A549 (cell line): Measurements from ENCODE around the gene NLRC5. TPM values are rescaled to one million over a fixed set of nuclear protein-coding genes. Genes with fewer than 3 reads are reported as not detected.

Experiments
- ATAC-seq, 2 experiments: fragments of 200-7000 bp in 1 of 2; fragments of >200 bp in 1 of 2; cut with Nextera tagmentation in 1 of 2; cut with Tn5 transposase in 1 of 2; 3 replicates each; pipeline versions ENCODE4 v1.8.0 to v1.9.1; 2018 to 2020; ENCODE audit warnings: mild to moderate bottlenecking in 1 of 2, moderate library complexity in 1 of 2
- CTCF ChIA-PET: fragments of 300-600 bp; sonication (Branson Sonifier 250); formaldehyde crosslinking; extraction: SDS; loops from one replicate; lab custom pipeline; 2021; ENCODE audit warnings: antibody characterized with exemption, inconsistent platforms; lab: Yijun Ruan, JAX
- POLR2A ChIA-PET: fragments of 350-600 bp; formaldehyde crosslinking; extraction: SDS; loops from one replicate; lab custom pipeline; 2021; ENCODE audit warnings: antibody characterized with exemption, inconsistent platforms; lab: Yijun Ruan, JAX
- DNase-seq, 2 experiments: peaks; one replicate each; pipeline versions ENCODE4 v3.0.0 to v3.0.0-alpha.2; 2011 to 2016; ENCODE audit warnings: low read depth in 1 of 2, low spot score in 1 of 2
- FAIRE-seq: peaks from 2 replicates; lab custom pipeline; 2011; peaks lifted over from hg19 to GRCh38; lab: Jason Lieb, UNC
- H3K27ac ChIP-seq, 2 experiments: fragments of >200 bp; sonication (Bioruptor Twin); formaldehyde crosslinking; 3 replicates each; pipeline ENCODE4 v1.5.1; 2016 to 2017
- H3K4me1 ChIP-seq: fragments of >200 bp; sonication (Bioruptor Twin); formaldehyde crosslinking; 3 replicates; pipeline ENCODE4 v1.6.1; 2016
- H3K4me2 ChIP-seq: fragments of >200 bp; sonication (Bioruptor Twin); formaldehyde crosslinking; 3 replicates; pipeline ENCODE4 v1.6.1; 2016
- H3K4me3 ChIP-seq: fragments of >200 bp; sonication (Bioruptor Twin); formaldehyde crosslinking; 3 replicates; pipeline ENCODE4 v1.5.1; 2016
- H3K9me3 ChIP-seq: fragments of >200 bp; sonication (Bioruptor Twin); formaldehyde crosslinking; 3 replicates; pipeline ENCODE4 v1.6.1; 2016
- CEBPB ChIP-seq, 2 experiments: fragments of >200 bp in 1 of 2; sonication (Bioruptor Twin) in 1 of 2; formaldehyde crosslinking in 1 of 2; IDR thresholded peaks; 2 replicates each; pipeline ENCODE4 v1.6.1; 2012 to 2016
- CHD4 ChIP-seq: fragments of 200-600 bp; sonication (generic); IDR thresholded peaks from 2 replicates; pipeline ENCODE4 v1.6.1; 2016; ENCODE audit warnings: antibody characterized with exemption, mild to moderate bottlenecking, borderline replicate concordance
- GATA3 ChIP-seq: IDR thresholded peaks from 2 replicates; pipeline ENCODE4 v1.6.1; 2012; ENCODE audit warnings: borderline replicate concordance
- JUNB ChIP-seq: fragments of >200 bp; sonication (Bioruptor Twin); formaldehyde crosslinking; IDR thresholded peaks from 2 replicates; pipeline ENCODE4 v1.6.1; 2016
- MAFK ChIP-seq: fragments of 450-650 bp; IDR thresholded peaks from 2 replicates; pipeline ENCODE4 v1.6.1; 2014; ENCODE audit not compliant: partially characterized antibody
- MYC ChIP-seq: IDR thresholded peaks from 2 replicates; pipeline ENCODE4 v1.6.1; 2012; ENCODE audit warnings: mild to moderate bottlenecking, inconsistent platforms, low read length, improper control_type of control experiment, borderline replicate concordance
- RARB ChIP-seq: fragments of 250-450 bp; sonication (Bioruptor Pico); IDR thresholded peaks from 2 replicates; pipeline ENCODE4 v1.8.0; 2021; ENCODE audit warnings: mild to moderate bottlenecking, moderate library complexity
- RFX5 ChIP-seq: fragments of 450-650 bp; IDR thresholded peaks from 2 replicates; pipeline ENCODE4 v1.7.1; 2014; ENCODE audit warnings: antibody characterized with exemption, mild to moderate bottlenecking, moderate library complexity
- RNF2 ChIP-seq: fragments of 200-600 bp; sonication (generic); IDR thresholded peaks from 2 replicates; pipeline ENCODE4 v1.6.1; 2016; ENCODE audit warnings: low read depth, mild to moderate bottlenecking, antibody characterized with exemption, moderate library complexity, borderline replicate concordance
- SMC3 ChIP-seq: fragments of >200 bp; sonication (Bioruptor Twin); formaldehyde crosslinking; IDR thresholded peaks from 3 replicates; pipeline ENCODE4 v1.6.1; 2018; ENCODE audit warnings: inconsistent platforms
- ZC3H11A ChIP-seq: fragments of 450-650 bp; IDR thresholded peaks from 2 replicates; pipeline ENCODE4 v1.6.1; 2014; ENCODE audit warnings: antibody characterized with exemption, mild to moderate bottlenecking
- ZFP36 ChIP-seq: fragments of 450-650 bp; IDR thresholded peaks from 2 replicates; pipeline ENCODE4 v1.6.1; 2014; ENCODE audit warnings: borderline replicate concordance; ENCODE audit not compliant: partially characterized antibody
- ZSCAN20 ChIP-seq: fragments of 250-450 bp; sonication (Bioruptor Pico); IDR thresholded peaks from 2 replicates; pipeline ENCODE4 v1.8.0; 2022; ENCODE audit warnings: mild to moderate bottlenecking, moderate library complexity
- WGBS: methylation state at CpG from one replicate; pipeline ENCODE4 v1.1.6; 2017; ENCODE audit errors: missing lambda C conversion rate; 5-methylcytosine and 5-hydroxymethylcytosine counted together
- polyA plus RNA-seq, 4 experiments: library from polyadenylated mRNA; depleted of rRNA in 3 of 4; stranded (reverse); fragments of >200 nt; fragmentation: RNase III in 1 of 4; extraction: RNeasy Plus Mini Kit Qiagen cat#74134 plus additional on column Dnase treatment in 1 of 4; gene quantifications; 2 replicates in 3 of 4; 3 replicates in 1 of 4; pipeline ENCODE4 v1.2.3, GENCODE V29; 2011 to 2017
- TF ChIP-seq, protein P1 (sequence below): fragments of 250-450 bp; sonication (Bioruptor Pico); IDR thresholded peaks from 2 replicates; pipeline ENCODE4 v1.5.0; 2020; ENCODE audit warnings: low read depth, mild to moderate bottlenecking, moderate library complexity
- TF ChIP-seq, protein P2 (sequence below): fragments of >200 bp; sonication (Bioruptor Twin); formaldehyde crosslinking; IDR thresholded peaks from 2 replicates; pipeline ENCODE4 v1.6.1; 2016
- TF ChIP-seq, protein P3 (sequence below): fragments of 250-450 bp; sonication (Bioruptor Pico); IDR thresholded peaks from 2 replicates; pipeline ENCODE4 v1.5.0; 2021; ENCODE audit warnings: mild to moderate bottlenecking, moderate library complexity, borderline replicate concordance
- TF ChIP-seq, protein P4 (sequence below): fragments of 150-350 bp; IDR thresholded peaks from 2 replicates; pipeline ENCODE4 v1.6.1; 2014; ENCODE audit warnings: low read depth, mild to moderate bottlenecking, low read length
- TF ChIP-seq, protein P5 (sequence below): IDR thresholded peaks from 2 replicates; pipeline ENCODE4 v1.6.1; 2012

The NLRC5 gene
- polyA plus RNA-seq, 2 of the 4 experiments (the other 2 are of a cell fraction): 2.5 to 3.6 TPM

DNA sequence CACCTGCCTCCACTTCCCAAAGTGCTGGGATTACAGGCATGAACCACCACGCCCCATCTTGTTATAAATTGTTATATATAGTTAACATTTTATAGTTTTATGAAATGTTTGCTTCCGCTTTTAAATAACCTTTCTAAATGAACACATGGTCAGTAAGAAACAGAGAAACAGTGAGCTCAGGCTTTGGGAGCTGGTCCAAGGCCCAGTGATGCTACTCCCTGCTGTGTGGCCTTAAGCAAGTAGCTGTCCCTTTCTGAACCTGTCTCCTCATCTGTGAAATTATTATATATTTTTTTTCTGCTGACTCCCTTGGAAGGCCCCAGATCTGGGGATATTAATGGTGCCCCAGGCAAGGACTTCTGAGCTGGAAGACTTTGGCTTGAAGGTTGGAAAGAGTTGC, 122.1 kb downstream of the NLRC5 start:
- Histone ChIP-seq H3K9me3 (no peaks in the 10 kb centered on the region), H3K4me3 (no peak overlapping the region), H3K4me2 (no peak overlapping the region), H3K4me1 (peaks cover 7% of the 10 kb centered on the region), H3K27ac (no peak overlapping the region)
- WGBS: 92% methylated on average over 2 of the region's 2 CpGs
- DNase-seq (no peak), ATAC-seq (no peak), FAIRE-seq (no peak)
- TF ChIP-seq ZSCAN20 (CRISPR knock-in tag): no peak
- no peak for TF ChIP-seq ZFP36
- TF ChIP-seq ZC3H11A: no peak
- CTCF ChIA-PET: interaction anchor here (0.7 to 1.6 kb wide), 4 partner anchors 9 to 18 kb away, joined by 3 to 4 read pairs (median 3); no protein-coding TSS in a partner anchor
- POLR2A ChIA-PET: no interaction called here

DNA sequence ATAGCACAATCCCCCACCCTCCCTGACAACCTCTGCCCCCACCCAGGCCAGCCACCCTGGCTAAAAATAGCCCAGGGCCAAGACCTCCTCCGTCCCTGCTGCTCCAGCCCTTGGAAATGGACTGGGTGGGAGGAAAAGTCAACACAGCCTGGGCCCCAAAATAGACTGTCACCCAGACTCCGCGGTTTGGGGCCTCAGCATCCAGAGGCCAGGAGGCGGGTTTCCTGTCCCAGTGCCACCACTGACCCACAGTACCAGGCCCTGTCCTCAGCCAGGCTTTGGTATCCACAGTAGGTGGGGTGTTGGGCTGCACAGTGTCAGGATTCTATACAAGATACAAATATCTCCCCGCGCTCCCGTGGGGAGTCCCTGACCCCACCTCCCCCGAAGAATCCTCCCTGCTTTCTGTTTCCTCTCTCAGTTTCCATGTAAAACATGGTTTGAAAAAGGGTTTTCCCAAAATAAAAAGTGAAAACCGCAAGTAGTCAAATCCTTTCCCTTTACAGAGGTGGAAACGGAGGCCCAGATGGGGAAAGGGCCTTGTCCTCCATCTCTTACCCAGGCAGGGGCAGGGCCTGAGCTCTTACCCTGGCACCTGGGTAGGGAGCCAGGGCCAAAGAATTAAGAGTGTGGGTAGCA, 123.2 kb downstream of the NLRC5 start:
- FAIRE-seq (no peak), ATAC-seq (no peak), DNase-seq (no peak)
- POLR2A ChIA-PET: no interaction called here
- 89% methylated on average over 9 of the region's 10 CpGs for WGBS
- CTCF ChIA-PET: interaction anchor here (1.1 to 3.7 kb wide), 5 partner anchors 10 to 320 kb away, joined by 3 to 16 read pairs (median 3); partner anchors contain the start of gene CPNE2
- Histone ChIP-seq H3K4me2 (no peak overlapping the region), H3K9me3 (no peaks in the 10 kb centered on the region), H3K4me3 (no peak overlapping the region), H3K27ac (no peak overlapping the region), H3K4me1 (no peaks in the 10 kb centered on the region)
- TF ChIP-seq, protein P1, sequence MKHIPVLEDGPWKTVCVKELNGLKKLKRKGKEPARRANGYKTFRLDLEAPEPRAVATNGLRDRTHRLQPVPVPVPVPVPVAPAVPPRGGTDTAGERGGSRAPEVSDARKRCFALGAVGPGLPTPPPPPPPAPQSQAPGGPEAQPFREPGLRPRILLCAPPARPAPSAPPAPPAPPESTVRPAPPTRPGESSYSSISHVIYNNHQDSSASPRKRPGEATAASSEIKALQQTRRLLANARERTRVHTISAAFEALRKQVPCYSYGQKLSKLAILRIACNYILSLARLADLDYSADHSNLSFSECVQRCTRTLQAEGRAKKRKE (CRISPR knock-in tag): no peak
- TF ChIP-seq, protein P2, sequence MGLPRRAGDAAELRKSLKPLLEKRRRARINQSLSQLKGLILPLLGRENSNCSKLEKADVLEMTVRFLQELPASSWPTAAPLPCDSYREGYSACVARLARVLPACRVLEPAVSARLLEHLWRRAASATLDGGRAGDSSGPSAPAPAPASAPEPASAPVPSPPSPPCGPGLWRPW: no peak

DNA sequence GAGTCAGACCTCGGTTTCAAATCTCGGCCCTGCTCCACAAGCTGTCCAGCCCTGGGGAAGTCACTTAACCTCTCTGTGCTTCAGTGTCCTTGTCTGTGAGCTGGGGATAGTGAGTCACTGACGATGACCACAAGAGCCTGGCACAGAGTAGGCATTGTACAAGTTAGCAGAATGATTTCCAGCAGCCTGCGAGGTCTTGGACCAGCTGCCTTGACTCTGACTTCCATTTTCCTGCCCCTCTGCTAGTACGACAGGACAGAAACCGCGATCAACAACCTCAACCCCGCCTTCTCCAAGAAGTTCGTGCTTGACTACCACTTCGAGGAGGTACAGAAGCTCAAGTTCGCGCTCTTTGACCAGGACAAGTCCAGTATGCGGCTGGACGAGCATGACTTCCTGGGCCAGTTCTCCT, 123.7 kb downstream of the NLRC5 start:
- 88% methylated on average over 13 of the region's 14 CpGs for WGBS
- CTCF ChIA-PET: interaction anchor here (1.1 to 3.7 kb wide), 4 partner anchors 20 to 320 kb away, joined by 3 to 16 read pairs (median 4); partner anchors contain the start of gene CPNE2
- DNase-seq (no peak), FAIRE-seq (no peak), ATAC-seq (no peak)
- Histone ChIP-seq H3K4me3 (no peak overlapping the region), H3K4me1 (no peaks in the 10 kb centered on the region; the same call in 2 of the 3 replicates), H3K27ac (no peak overlapping the region), H3K4me2 (no peak overlapping the region), H3K9me3 (no peaks in the 10 kb centered on the region)
- POLR2A ChIA-PET: no interaction called here
- TF ChIP-seq MAFK (no peak), RFX5 (no peak), RARB (CRISPR knock-in tag) (no peak), MYC (no peak), CHD4 (no peak), JUNB (no peak), ZFP36 (no peak), RNF2 (no peak), GATA3 (no peak), SMC3 (no peak), CEBPB (IDR thresholded peaks at IDR 0.05) (no peak)
- TF ChIP-seq, protein P3, sequence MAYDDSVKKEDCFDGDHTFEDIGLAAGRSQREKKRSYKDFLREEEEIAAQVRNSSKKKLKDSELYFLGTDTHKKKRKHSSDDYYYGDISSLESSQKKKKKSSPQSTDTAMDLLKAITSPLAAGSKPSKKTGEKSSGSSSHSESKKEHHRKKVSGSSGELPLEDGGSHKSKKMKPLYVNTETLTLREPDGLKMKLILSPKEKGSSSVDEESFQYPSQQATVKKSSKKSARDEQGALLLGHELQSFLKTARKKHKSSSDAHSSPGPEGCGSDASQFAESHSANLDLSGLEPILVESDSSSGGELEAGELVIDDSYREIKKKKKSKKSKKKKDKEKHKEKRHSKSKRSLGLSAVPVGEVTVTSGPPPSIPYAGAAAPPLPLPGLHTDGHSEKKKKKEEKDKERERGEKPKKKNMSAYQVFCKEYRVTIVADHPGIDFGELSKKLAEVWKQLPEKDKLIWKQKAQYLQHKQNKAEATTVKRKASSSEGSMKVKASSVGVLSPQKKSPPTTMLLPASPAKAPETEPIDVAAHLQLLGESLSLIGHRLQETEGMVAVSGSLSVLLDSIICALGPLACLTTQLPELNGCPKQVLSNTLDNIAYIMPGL (CRISPR knock-in tag): no peak
- TF ChIP-seq, protein P4, sequence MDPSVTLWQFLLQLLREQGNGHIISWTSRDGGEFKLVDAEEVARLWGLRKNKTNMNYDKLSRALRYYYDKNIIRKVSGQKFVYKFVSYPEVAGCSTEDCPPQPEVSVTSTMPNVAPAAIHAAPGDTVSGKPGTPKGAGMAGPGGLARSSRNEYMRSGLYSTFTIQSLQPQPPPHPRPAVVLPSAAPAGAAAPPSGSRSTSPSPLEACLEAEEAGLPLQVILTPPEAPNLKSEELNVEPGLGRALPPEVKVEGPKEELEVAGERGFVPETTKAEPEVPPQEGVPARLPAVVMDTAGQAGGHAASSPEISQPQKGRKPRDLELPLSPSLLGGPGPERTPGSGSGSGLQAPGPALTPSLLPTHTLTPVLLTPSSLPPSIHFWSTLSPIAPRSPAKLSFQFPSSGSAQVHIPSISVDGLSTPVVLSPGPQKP: no peak
- TF ChIP-seq, protein P5, sequence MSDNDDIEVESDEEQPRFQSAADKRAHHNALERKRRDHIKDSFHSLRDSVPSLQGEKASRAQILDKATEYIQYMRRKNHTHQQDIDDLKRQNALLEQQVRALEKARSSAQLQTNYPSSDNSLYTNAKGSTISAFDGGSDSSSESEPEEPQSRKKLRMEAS: no peak
